HEK293 (cell line): Measurements from ENCODE around the gene KCNK7.

Experiments
- EGR2 ChIP-seq: fragments of 450-650 bp; formaldehyde crosslinking; IDR thresholded peaks from 2 replicates; pipeline ENCODE4 v1.5.1; 2016; ENCODE audit warnings: low read depth, missing biosample characterization, missing genetic modification characterization
- GLIS2 ChIP-seq: fragments of 450-650 bp; formaldehyde crosslinking; IDR thresholded peaks from 2 replicates; pipeline ENCODE4 v1.5.1; 2016; ENCODE audit warnings: missing biosample characterization, missing genetic modification characterization
- KLF1 ChIP-seq: fragments of 450-650 bp; formaldehyde crosslinking; IDR thresholded peaks from 2 replicates; pipeline ENCODE4 v1.5.1; 2016; ENCODE audit warnings: missing biosample characterization, missing genetic modification characterization
- KLF9 ChIP-seq: fragments of 450-650 bp; formaldehyde crosslinking; IDR thresholded peaks from 2 replicates; pipeline ENCODE4 v1.5.1; 2016; ENCODE audit warnings: missing biosample characterization, missing genetic modification characterization, low read depth
- MEIS1 ChIP-seq: sonication (generic); formaldehyde crosslinking; IDR thresholded peaks from 2 replicates; pipeline ENCODE4 v1.8.1; 2022; ENCODE audit warnings: missing genetic modification reagents, mild to moderate bottlenecking, borderline replicate concordance
- MZF1 ChIP-seq: fragments of 450-650 bp; formaldehyde crosslinking; IDR thresholded peaks from 2 replicates; pipeline ENCODE4 v1.5.1; 2017; ENCODE audit warnings: missing biosample characterization, missing genetic modification characterization, borderline replicate concordance
- PRDM2 ChIP-seq: fragments of 450-650 bp; formaldehyde crosslinking; IDR thresholded peaks from 2 replicates; pipeline ENCODE4 v1.5.1; 2016; ENCODE audit warnings: missing biosample characterization, missing genetic modification characterization, borderline replicate concordance
- SCRT2 ChIP-seq: fragments of 450-650 bp; formaldehyde crosslinking; IDR thresholded peaks from 2 replicates; pipeline ENCODE4 v1.5.1; 2016; ENCODE audit warnings: missing biosample characterization, missing genetic modification characterization
- SETDB1 ChIP-seq: IDR thresholded peaks from one replicate; pipeline ENCODE4 v1.6.1; 2017; ENCODE audit warnings: mild to moderate bottlenecking, low read length, moderate library complexity, mixed read lengths; ENCODE audit not compliant: insufficient read length
- SP7 ChIP-seq: fragments of 450-650 bp; formaldehyde crosslinking; IDR thresholded peaks from 2 replicates; pipeline ENCODE4 v1.5.1; 2016; ENCODE audit warnings: missing biosample characterization, missing genetic modification characterization
- ZBTB7A ChIP-seq: fragments of 450-650 bp; formaldehyde crosslinking; IDR thresholded peaks from 2 replicates; pipeline ENCODE4 v1.5.1; 2016; ENCODE audit warnings: low read depth, missing biosample characterization, missing genetic modification characterization
- ZIC2 ChIP-seq: fragments of 450-650 bp; formaldehyde crosslinking; IDR thresholded peaks from 2 replicates; pipeline ENCODE4 v1.5.1; 2016; ENCODE audit warnings: missing biosample characterization, missing genetic modification characterization
- ZNF10 ChIP-seq: fragments of 450-650 bp; formaldehyde crosslinking; IDR thresholded peaks from 2 replicates; pipeline ENCODE4 v1.5.1; 2017; ENCODE audit warnings: missing biosample characterization, missing genetic modification characterization
- ZNF114 ChIP-seq: fragments of 450-650 bp; formaldehyde crosslinking; IDR thresholded peaks from 2 replicates; pipeline ENCODE4 v1.5.0; 2017; ENCODE audit warnings: missing biosample characterization, missing genetic modification characterization
- ZNF132 ChIP-seq: fragments of 450-650 bp; formaldehyde crosslinking; IDR thresholded peaks from 2 replicates; pipeline ENCODE4 v1.5.1; 2017; ENCODE audit warnings: missing biosample characterization, missing genetic modification characterization, borderline replicate concordance
- ZNF280C ChIP-seq: fragments of 450-650 bp; formaldehyde crosslinking; IDR thresholded peaks from 2 replicates; pipeline ENCODE4 v1.5.1; 2016; ENCODE audit warnings: missing biosample characterization, missing genetic modification characterization
- ZNF280D ChIP-seq: fragments of 450-650 bp; formaldehyde crosslinking; IDR thresholded peaks from 2 replicates; pipeline ENCODE4 v1.5.1; 2016; ENCODE audit warnings: missing biosample characterization, missing genetic modification characterization
- ZNF658 ChIP-seq: fragments of 450-650 bp; formaldehyde crosslinking; IDR thresholded peaks from 2 replicates; pipeline ENCODE4; 2016; ENCODE audit warnings: missing biosample characterization, missing genetic modification characterization
- ZNF707 ChIP-seq: fragments of 450-650 bp; formaldehyde crosslinking; IDR thresholded peaks from 2 replicates; pipeline ENCODE4 v1.5.1; 2016; ENCODE audit warnings: missing biosample characterization, missing genetic modification characterization
- ZNF785 ChIP-seq: fragments of 450-650 bp; formaldehyde crosslinking; IDR thresholded peaks from 2 replicates; pipeline ENCODE4 v1.5.1; 2016; ENCODE audit warnings: missing biosample characterization, missing genetic modification characterization
- TF ChIP-seq, protein P1 (sequence below): fragments of 450-650 bp; formaldehyde crosslinking; conservative IDR thresholded peaks from 2 replicates; pipeline ENCODE4 v1.5.1; 2016; ENCODE audit warnings: low read depth, missing biosample characterization, missing genetic modification characterization
- TF ChIP-seq, protein P2 (sequence below): fragments of 450-650 bp; formaldehyde crosslinking; optimal IDR thresholded peaks from 2 replicates; pipeline ENCODE3; 2016; ENCODE audit warnings: missing biosample characterization, mild to moderate bottlenecking, missing genetic modification characterization

The KCNK7 gene

GRCh38 chr11:65546217-65546958, 49.2 kb downstream of the KCNK7 start (continued):
- TF ChIP-seq PRDM2 (tag by site-specific recombination), result no peak
- no peak for TF ChIP-seq ZNF707 (tag by site-specific recombination)
- TF ChIP-seq KLF9 (tag by site-specific recombination), result peak; percentile 62
- TF ChIP-seq ZNF132 (tag by site-specific recombination), result no peak
- TF ChIP-seq ZNF10 (tag by site-specific recombination), result no peak
- TF ChIP-seq SETDB1, result no peak
- no peak for TF ChIP-seq ZNF280C
- no peak for TF ChIP-seq ZNF785
- no peak for TF ChIP-seq SP7 (tag by site-specific recombination)
- no peak for TF ChIP-seq MEIS1
- no peak for TF ChIP-seq SCRT2 (tag by site-specific recombination)
- peak; percentile 28; the same call in 1 of the 2 replicates for TF ChIP-seq EGR2
- no peak for TF ChIP-seq ZNF114
- peak; percentile 40; the same call in 1 of the 2 replicates for TF ChIP-seq KLF1 (tag by site-specific recombination)
- TF ChIP-seq, protein P1, sequence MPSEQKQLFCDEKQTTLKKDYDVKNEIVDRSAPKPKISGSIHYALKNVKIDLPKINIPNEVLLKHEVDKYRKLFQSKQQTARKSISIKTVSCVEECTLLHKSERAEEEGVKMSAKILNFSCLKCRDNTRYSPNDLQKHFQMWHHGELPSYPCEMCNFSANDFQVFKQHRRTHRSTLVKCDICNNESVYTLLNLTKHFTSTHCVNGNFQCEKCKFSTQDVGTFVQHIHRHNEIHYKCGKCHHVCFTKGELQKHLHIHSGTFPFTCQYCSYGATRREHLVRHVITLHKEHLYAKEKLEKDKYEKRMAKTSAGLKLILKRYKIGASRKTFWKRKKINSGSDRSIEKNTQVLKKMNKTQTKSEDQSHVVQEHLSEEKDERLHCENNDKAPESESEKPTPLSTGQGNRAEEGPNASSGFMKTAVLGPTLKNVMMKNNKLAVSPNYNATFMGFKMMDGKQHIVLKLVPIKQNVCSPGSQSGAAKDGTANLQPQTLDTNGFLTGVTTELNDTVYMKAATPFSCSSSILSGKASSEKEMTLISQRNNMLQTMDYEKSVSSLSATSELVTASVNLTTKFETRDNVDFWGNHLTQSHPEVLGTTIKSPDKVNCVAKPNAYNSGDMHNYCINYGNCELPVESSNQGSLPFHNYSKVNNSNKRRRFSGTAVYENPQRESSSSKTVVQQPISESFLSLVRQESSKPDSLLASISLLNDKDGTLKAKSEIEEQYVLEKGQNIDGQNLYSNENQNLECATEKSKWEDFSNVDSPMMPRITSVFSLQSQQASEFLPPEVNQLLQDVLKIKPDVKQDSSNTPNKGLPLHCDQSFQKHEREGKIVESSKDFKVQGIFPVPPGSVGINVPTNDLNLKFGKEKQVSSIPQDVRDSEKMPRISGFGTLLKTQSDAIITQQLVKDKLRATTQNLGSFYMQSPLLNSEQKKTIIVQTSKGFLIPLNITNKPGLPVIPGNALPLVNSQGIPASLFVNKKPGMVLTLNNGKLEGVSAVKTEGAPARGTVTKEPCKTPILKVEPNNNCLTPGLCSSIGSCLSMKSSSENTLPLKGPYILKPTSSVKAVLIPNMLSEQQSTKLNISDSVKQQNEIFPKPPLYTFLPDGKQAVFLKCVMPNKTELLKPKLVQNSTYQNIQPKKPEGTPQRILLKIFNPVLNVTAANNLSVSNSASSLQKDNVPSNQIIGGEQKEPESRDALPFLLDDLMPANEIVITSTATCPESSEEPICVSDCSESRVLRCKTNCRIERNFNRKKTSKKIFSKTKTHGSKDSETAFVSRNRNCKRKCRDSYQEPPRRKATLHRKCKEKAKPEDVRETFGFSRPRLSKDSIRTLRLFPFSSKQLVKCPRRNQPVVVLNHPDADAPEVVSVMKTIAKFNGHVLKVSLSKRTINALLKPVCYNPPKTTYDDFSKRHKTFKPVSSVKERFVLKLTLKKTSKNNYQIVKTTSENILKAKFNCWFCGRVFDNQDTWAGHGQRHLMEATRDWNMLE (tag by site-specific recombination), result no peak
- TF ChIP-seq, protein P2, sequence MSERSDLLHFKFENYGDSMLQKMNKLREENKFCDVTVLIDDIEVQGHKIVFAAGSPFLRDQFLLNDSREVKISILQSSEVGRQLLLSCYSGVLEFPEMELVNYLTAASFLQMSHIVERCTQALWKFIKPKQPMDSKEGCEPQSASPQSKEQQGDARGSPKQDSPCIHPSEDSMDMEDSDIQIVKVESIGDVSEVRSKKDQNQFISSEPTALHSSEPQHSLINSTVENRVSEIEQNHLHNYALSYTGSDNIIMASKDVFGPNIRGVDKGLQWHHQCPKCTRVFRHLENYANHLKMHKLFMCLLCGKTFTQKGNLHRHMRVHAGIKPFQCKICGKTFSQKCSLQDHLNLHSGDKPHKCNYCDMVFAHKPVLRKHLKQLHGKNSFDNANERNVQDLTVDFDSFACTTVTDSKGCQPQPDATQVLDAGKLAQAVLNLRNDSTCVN (tag by site-specific recombination), result peak; percentile 57
- no peak for TF ChIP-seq ZNF280D (tag by site-specific recombination)
- no peak for TF ChIP-seq ZBTB7A (tag by site-specific recombination)
- peak; percentile 59; the same call in 1 of the 2 replicates for TF ChIP-seq GLIS2
- TF ChIP-seq ZNF658 (tag by site-specific recombination), result no peak
- no peak for TF ChIP-seq ZIC2 (tag by site-specific recombination)
- TF ChIP-seq MZF1 (tag by site-specific recombination), result no peak
